NCI-H460 (cell line): ENCODE measurements around the gene PLAC8. TPM values are rescaled to one million over a fixed set of nuclear protein-coding genes. Genes with fewer than 3 reads are reported as not detected.
"Not testable (repeated sequence)": the region's sequence is repeated elsewhere in the genome, so short reads cannot be mapped to it uniquely, and the experiment has no call there.

Experiments used
- DNase-seq: peaks from one replicate; pipeline ENCODE4 v3.0.0-alpha.2; 2016; ENCODE audit warnings: low read depth; ENCODE audit errors: extremely low read depth
- polyA plus RNA-seq: library from polyadenylated mRNA; depleted of rRNA; stranded (reverse); fragments of >200 nt; gene quantifications from 2 replicates; pipeline ENCODE4 v1.2.3, GENCODE V29; 2014; cell fraction: nucleus; rRNA removed
- total RNA-seq: library from RNA; depleted of rRNA; stranded (reverse); fragments of >200 nt; shearing (Covaris generic); gene quantifications from 2 replicates; pipeline ENCODE4 v1.2.3, GENCODE V29; 2014; rRNA removed

Gene PLAC8, protein sequence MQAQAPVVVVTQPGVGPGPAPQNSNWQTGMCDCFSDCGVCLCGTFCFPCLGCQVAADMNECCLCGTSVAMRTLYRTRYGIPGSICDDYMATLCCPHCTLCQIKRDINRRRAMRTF
- 9.7 and 9.9 TPM in 2 replicates for total RNA-seq
- 1.2 and 4.5 TPM in 2 replicates for polyA plus RNA-seq

DNA sequence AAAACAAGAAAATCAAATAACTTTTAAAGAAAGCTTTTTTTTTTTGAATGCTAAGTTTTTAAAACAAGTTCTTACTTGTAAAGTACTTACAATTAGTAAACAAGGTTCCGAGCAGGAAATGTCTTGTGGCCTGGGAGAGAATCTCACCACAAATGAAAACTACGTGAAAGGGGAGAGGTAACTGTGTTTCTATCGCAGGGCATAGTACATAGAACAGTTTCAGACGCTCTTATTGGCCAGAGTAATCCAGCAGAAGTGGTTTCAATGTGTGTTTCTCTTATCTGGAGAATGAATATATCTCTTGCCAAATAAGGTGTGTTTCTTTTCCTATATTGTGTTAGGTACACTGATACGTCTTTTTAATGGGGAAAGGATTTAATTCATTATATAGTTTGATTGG is at the start of gene PLAC8:
TSS of gene PLAC8 (minus strand) at position 154 of the 400 bp plus-strand sequence. CDS start 6,808 bp downstream, outside the sequence.
- DNase-seq: peak; percentile 20

DNA sequence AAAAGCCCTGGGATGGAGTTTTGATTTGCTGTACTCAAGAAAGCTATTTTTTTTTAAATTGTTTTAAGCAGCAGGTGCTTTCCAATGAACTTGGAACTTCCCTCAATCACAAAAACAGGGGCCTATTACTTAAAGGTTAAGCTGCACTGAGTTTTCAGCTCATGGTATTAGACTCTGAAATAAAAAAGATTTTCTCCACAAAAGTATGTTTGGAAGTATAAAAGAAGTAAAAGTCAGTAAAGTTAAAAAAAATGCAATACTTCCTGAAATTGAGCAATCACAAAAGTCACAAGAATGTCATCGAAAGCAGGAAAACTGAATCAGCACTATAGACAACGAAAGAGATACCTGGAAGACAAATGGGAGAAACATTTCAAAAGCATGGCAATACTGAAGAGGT is 38.9 kb upstream of the PLAC8 start:
- no peak for DNase-seq

DNA sequence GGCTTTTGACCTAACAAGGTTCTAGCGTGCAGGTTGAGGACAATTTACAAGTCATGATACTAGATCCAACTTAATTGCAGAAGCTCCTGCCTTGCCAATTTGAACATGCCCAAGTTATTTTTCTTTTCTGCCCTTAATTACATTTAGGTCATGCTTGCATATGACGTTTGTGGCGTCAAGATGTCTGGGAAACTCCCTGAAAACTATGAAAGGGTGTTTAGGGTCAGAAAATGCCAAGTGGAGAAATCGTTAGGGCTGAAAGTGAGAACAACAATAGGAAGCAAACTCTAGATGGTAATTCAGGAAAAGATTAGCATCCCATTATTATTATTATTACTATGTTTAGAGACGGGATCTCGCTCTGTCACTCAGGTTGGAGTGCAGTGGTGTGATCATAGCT is 38.2 kb upstream of the PLAC8 start:
- no peak for DNase-seq

DNA sequence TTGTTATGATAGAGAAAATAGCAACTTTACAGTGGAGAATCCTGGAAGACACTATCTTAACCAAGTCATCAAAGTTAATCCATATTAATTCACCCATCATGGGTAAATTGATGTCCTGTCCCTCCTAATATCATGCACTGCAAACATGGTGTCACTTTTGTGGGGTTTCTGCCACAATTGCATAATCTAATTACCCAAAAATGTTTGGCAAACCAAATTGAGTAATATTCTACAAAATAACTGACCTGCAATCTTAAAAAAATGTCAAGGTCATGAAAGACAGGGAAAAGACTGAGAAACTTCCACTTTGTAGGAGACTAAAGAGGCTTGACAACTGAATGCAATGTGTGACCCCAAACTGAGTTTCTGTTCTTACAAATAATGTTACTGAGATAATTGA is 37.1 kb upstream of the PLAC8 start:
- no peak for DNase-seq

DNA sequence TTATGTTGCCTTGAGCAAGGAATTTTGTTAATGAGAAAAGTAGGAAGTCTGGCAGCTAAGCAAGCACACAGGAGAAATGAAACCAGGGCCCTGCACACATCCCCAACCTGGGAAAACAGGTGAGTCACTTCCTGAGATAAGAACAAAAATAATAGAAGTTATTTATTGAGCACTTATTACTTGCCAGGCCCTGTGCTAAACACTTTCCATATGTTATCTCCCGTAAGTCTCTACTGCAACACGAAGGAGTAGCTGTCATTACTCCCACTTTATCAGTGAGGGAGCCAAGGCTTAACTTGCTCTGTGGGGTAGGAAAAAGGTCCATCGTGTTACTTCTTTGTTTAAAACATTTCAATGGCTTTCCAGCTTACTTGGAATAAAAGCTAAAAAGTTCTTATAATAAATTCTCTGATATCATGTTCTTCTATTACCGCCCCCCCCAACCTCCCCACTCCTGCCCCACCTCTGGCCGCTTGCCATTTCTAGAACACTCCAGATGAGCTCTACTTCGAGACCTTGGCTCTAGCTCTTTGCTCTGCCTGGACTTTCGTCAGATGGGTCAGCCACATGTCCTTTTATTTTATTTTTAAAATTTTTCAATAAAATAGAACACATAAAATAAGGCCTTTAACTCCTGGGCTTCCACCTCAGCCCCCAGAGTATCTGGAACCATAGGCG is 36.3 kb upstream of the PLAC8 start:
- DNase-seq: no peak

DNA sequence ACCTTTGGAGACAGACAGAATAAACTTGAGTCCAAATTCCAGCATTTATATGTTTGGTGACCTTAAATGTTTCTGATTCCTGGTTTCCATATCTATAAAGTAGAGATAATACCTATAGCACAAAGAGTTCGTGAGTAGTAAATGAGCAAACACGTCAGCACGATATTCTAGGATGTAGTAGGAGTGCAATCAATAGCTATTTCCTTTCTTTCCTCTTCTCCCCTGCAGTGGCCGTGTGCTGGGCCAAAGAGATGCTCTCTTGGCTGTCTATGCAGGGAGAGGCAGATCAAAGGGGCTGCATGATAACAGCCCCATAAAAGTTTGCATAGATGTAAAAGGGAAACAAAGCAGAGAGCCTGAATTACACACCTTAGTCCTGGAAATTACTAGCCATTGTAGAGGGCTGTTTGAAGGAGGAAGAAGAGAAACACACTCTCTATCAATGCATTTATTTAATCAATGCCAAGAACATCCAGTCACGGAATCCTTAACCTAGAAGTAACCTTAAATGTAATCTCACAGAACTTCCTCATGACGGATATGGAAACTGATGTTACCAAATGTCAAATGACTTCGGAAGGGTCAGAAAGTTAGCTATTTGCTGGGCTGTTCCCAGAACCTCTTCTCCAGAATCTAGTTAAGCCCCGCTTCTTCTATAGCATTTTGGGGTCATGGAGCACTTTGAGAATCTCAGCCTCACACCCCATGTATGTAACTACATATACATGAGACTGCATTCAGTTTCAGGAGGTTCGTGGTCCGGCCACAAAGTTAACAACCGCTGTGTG is 35.5 kb upstream of the PLAC8 start:
- DNase-seq: no peak

DNA sequence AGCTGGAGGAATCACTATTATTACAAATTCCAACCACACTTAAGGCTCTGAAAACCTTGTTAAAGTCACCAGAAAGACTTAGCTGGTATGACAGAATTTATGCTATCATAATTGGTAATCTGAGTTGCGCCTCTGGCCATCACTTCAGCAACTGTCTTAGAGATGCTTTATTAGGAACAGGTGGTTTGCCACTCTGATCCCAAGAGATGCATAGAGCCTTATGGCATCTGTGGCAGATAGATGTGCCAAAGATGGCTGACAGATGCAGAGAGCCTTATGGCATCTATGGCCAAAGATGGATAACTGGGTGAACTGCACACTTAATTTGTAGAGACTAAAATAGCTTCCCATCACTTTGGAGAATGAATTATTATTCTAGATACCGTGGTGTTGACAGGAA is 32.3 kb upstream of the PLAC8 start:
- no peak for DNase-seq

DNA sequence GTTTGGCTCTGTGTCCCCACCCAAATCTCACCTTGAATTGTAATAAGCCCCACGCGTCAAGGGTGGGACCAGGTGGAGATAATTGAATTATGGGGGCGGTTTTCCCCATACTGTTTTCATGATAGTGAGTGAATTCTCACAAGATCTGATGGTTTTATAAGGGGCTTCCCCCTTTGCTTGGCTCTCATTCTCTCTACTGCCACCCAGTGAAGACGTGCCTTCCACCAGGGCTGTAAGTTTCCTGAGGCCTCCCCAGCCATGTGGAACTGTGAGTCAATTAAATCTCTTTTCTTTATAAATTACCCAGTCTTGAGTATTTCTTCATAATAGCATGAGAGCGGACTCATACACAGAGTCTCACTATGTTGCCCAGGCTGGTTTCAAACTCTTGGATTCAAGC is 31.2 kb upstream of the PLAC8 start:
- DNase-seq: not testable (repeated sequence)

DNA sequence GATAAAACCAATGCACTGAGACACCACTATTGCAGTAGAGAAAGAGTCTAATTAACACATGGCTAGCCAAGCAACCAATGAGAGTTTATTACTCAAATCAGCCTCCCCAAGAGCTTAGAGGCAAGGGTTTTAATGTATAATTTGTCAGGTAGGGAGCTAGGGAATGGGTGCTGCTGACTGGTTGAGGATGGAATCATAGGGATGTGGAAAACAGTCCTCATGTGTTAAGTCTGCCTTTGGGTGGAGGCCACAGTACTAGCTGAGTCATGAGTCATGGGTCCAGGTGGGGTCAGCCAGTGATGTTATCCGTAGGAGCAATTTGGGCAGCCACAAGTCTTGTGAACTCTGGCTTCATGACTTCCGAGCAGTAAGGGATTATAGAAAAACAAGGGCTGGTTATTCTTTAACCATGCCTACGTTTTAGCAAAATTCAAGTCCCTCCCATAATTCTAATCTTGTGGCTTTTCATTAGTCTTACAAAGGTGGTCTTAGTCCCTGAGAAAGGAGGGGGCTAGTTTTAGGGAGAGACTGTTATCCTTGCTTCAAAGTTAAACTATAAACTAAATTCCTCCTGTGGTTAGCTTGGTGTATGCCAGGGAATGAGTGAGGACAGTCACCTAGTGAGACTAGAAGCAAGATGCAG is 25.1 kb upstream of the PLAC8 start:
- no peak for DNase-seq

DNA sequence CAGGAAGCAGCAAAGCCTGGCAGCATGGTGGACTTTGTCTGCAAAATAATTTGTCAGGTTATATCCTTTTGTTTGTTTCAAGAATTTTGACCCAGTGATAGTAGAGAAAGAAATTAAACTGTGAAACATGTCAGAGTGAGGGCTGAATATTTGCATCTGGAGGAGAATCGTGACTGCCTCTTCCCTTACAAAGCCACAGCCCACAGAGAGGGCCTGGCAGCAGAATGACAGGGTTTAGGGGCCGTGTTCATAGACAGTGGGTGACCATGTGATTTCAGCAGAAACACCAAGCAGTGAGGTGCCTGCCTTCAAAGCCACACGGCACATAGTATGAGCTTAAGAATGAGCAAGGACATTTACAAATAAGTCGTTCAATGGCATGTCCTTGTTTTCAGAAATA is 24.4 kb upstream of the PLAC8 start:
- DNase-seq: no peak

DNA sequence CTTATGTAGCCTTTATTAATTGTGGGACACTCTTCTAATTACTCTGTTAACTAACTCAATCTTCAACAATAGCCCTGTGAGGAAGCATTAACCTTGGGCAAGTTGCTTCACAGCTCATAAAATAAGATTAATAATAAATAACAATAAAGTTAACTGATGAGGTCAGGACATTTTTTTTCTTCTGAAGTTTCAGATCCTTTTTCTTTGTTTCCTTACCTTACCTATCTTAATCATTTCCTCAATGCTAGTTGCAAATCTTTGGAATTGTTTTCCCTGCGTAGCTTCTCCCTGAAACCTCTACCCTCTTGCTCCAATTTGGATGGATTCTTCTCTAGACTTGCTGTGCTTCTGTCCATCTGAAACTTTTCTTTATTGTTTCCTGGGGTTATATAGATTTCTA is 17.5 kb upstream of the PLAC8 start:
- no peak for DNase-seq

DNA sequence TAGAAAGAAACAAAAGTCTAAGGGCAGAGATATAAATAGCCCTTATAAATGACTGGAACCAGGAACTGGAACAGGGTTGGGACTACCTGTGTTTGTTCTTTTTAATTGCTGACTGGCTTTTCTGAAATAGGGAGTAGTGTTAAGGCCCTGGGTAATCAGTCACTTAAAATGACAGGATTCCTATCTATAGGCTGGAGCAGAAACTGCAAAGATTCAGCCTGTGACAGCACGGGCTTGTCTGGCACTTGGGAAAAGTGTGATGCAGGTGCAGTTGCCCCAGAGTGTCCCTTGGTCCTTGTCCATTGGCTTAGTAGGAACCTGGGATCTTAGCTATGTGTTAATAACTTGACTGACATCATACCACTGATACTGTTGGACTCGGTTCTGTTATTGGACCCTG is 14.7 kb upstream of the PLAC8 start:
- no peak for DNase-seq

DNA sequence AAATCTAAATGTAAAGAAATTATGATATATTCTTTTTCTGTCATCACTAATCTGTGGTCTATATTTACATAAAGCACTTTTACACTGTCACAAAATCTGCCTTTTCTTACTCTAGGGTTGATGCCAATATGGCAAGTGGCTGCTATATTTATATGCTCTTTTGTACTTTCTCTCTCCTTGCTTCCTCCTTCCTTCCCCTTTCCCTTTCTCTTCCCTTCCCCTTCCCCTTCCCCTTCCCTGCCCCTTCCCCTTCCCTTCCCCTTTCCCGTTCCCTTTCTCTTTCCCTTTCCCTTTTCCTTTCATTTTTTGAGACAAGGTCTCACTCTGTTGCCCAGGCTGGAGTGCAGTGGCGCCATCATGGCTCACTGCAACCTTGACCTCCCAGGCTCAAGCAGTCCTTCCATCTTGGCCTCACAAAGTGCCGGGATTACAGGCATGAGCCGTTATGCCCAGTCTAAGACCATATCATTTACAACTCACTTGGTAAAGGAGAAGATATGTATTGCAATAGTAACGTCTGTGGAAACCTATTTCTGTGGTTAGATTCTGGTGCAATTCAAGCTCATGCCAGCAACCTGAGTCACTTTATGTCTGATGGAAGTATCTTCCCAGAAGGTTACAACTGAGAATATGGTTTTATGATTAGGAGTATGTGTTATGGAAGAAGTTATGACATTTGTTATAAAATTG is 13.9 kb upstream of the PLAC8 start:
- no peak for DNase-seq

DNA sequence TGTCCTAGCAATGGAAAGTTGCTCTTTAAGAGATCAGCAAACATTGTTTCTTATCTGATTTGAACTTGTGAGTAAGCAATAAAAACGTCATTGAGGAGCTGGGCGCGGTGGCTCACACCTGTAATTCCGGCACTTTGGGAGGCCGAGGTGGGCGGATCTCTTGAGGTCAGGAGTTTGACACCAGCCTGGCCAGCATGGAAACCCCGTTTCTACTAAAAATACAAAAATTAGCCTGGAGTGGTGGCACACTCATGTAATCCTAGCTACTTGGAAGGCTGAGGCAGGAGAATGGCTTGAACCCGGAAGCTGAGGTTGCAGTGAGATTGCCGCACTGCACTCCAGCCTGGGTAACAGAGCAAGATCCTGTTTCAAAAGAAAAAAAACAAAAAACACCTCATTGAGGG is 11.2 kb upstream of the PLAC8 start:
- no peak for DNase-seq

DNA sequence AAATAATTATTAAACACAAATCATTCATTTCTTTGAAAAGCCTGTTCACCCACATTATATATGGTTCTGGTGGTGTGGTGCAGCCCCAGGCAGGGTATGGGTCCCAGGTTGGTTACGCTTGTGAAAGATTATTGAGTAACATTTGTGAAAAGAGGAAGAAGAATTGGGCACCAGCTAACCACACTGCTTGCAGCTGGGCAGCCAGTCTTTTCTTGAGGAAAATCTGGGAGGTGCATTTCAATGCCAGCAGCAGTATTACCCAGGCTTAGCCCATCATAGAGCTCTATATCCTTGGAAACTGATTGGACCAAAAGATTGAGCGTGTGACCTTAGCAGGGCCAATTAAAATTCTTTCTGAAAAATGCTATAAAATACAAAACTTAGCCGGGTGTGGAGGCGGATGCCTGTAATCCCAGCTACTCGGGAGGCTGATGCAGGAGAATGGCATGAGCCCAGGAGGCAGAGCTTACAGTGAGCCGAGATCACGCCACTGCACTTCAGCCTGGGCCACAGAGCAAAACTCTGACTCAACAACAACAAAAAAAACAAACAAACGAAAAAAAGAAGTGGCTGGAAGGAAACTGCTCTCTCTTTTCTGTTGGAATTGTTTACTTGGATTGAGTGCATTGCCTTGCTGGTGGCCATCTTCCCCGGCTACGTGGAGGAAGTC is 9.7 kb upstream of the PLAC8 start:
- no peak for DNase-seq

DNA sequence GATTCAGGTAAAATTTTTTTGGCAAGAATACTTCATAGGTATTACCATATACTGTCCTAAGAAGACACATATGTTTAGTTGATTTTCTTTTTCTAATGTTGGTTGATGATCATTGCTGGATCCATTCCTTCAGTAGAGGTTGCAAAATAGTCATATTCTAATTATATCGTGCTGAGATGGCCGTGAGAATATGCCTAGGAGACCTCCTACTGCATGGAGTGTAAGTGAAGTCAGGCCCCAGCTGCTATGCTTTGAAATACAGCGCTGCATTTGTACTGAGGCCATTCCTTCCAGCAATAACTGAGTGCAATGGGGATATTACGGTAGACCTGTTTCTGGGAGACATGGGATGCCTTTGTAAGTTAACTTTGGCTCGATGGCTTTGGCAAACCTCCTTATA is 6.7 kb upstream of the PLAC8 start:
- no peak for DNase-seq

DNA sequence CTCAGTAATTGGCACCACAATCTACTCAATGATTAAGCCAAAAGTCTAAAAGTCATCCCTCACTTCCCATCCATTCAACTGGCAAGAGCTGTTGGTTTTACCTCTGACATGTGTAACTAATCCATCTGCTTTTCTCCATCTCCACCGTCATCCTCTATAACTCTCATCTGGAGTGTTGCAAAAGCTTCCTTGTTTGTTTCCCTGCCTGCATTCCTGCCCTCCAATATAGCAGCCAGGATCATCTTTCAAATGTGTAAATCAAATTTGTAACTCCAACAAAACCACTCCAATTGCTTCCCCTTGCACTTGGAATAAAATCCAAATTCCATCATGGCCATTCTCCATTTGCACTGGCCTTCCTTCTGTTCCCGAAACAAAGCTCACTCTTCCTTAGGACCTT is 4.3 kb upstream of the PLAC8 start:
- DNase-seq: no peak

DNA sequence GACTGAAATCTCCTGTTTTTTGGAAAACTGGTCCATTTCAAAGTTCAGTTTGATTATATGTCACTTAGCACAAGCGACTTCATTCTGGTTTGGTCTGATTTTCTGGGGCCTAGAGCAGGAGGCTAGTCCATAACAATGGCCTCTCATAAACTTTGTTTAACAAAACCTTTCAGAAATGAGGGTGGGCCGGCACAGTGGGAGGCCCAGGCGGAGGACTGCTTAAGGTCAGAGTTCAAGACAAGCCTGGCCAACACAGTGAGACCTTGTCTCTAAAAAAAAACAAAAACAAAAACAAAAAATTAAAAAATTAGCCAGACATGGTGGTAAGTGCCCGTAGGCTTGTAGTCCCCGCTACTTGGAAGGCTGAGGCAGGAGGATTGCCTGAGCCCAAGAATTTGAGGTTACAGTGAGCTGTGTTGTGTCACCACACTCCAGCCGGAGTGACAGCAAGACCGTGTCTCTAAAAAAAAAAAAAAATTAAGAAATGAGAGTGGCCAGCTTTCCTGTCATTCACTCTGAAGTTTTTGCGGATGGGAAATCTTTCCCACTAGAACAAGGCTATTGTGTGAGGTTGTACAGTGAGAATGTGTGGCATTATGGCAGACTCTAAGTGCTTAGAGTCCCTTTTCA is 1.2 kb upstream of the PLAC8 start:
- DNase-seq: no peak

DNA sequence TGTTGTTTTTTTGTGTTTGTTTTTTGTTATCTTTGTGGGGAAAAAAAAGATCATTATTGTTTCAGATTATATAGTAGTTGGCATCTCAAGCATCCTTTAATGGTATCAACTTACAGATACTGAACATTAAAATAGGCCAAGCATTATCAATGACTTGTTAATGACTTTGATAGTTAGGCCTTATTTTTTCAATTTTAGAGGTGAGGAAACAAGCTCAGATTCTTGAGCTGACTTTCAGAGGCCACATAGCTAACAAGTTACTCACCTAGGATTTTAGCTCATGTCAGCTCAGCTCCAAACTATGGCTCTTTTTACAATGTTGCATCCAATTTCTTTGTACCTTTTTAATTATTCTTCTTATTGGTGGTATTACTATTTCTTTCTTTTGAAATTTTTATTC is 471 bp upstream of the PLAC8 start:
- no peak for DNase-seq

DNA sequence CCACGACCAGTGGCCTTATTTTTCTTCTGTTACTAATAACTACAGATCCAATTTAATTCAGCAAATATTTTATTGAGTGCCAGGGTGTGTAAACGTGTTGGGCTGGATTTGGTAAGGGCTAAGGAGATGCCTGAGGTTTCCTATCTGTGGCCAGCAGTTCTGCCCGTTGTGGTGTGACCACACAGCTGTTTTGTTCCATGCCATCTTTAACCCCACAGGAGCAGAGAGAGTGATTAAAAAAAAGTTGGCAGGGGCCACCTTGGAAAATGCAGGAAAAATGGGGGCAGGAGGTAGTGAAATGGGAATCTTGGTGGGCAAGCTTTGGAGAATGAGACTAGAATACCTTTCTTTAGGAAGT is 1.1 kb downstream of the PLAC8 start:
- no peak for DNase-seq
